HPDE6-E6E7 (cell line): ENCODE results near the gene HINFP.
A peak's percentile ranks its signal among the peaks of the same experiment; 100 is the strongest.
"Not testable (repeated sequence)": the region's sequence is repeated elsewhere in the genome, so short reads cannot be mapped to it uniquely, and the experiment has no call there.

Experiments
- DNase-seq: peaks from one replicate; pipeline ENCODE4 v3.0.0; 2011; ENCODE audit warnings: missing footprints; ENCODE audit errors: extremely low spot score

Gene HINFP

GRCh38 chr11:119155733-119156492 is 34.5 kb downstream of the HINFP start:
- DNase-seq: no peak

- DNase-seq: no peak
These were observed 35.1 kb downstream of the HINFP start for GRCh38 chr11:119156496-119156895.

- DNase-seq: no peak
These were observed 35.7 kb downstream of the HINFP start for GRCh38 chr11:119157063-119157462.

- no peak for DNase-seq
These were observed 37.1 kb downstream of the HINFP start for GRCh38 chr11:119158467-119158866.

GRCh38 chr11:119160151-119160550 is 38.8 kb downstream of the HINFP start:
- DNase-seq: no peak

- no peak for DNase-seq
These were observed 40.5 kb downstream of the HINFP start for GRCh38 chr11:119161871-119162270.

- DNase-seq: peak; percentile 60
These were observed 45.1 kb downstream of the HINFP start for GRCh38 chr11:119166368-119167076.

GRCh38 chr11:119167077-119167458 is 45.7 kb downstream of the HINFP start:
- not testable (repeated sequence) for DNase-seq

GRCh38 chr11:119167933-119168332 is 46.6 kb downstream of the HINFP start:
- peak; percentile 38 for DNase-seq

GRCh38 chr11:119168471-119169281 is 47.3 kb downstream of the HINFP start, which contains the start of gene NLRX1:
Gene NLRX1 (plus strand): TSS chr11:119168725. CDS start chr11:119171404, 2,679 bp downstream.
- peak; percentile 80 for DNase-seq

- DNase-seq: peak; percentile 28
These were observed 47.9 kb downstream of the HINFP start for GRCh38 chr11:119169282-119169719.

- DNase-seq: no peak
These were observed 51.1 kb downstream of the HINFP start for GRCh38 chr11:119172513-119172912.

GRCh38 chr11:119173453-119173852 is 52.1 kb downstream of the HINFP start:
- DNase-seq: no peak

GRCh38 chr11:119175493-119176077 is 54.2 kb downstream of the HINFP start:
- DNase-seq: no peak

- no peak for DNase-seq
These were observed 56.8 kb downstream of the HINFP start for GRCh38 chr11:119178166-119178680.

GRCh38 chr11:119179342-119179741 is 58.0 kb downstream of the HINFP start:
- DNase-seq: no peak

GRCh38 chr11:119179983-119180382 is 58.6 kb downstream of the HINFP start:
- no peak for DNase-seq

- no peak for DNase-seq
These were observed 59.6 kb downstream of the HINFP start for GRCh38 chr11:119180729-119181676.

GRCh38 chr11:119181677-119182412 is 60.5 kb downstream of the HINFP start:
- DNase-seq: no peak

- not testable (repeated sequence) for DNase-seq
These were observed 63.0 kb downstream of the HINFP start for GRCh38 chr11:119184399-119184798.
